GM18505 (cell line): Measurements from ENCODE around the gene ADAP1.
A peak's percentile ranks its signal among the peaks of the same experiment; 100 is the strongest.

Experiments used
- ATAC-seq: cut with Tn5 transposase; IDR thresholded peaks from one replicate; pipeline ENCODE4 v1.9.1; 2021; ENCODE audit not compliant: unreplicated experiment
- POLR2A ChIP-seq: IDR thresholded peaks from 4 replicates; pipeline ENCODE4 v1.6.1; 2011; ENCODE audit warnings: borderline replicate concordance; ENCODE audit not compliant: insufficient read depth, insufficient read length; ENCODE audit errors: extremely low read depth

The ADAP1 gene

GRCh38 chr7:936386-937054, 18.0 kb downstream of the ADAP1 start:
- peak; percentile 74 for ATAC-seq
- TF ChIP-seq POLR2A: no peak

DNA sequence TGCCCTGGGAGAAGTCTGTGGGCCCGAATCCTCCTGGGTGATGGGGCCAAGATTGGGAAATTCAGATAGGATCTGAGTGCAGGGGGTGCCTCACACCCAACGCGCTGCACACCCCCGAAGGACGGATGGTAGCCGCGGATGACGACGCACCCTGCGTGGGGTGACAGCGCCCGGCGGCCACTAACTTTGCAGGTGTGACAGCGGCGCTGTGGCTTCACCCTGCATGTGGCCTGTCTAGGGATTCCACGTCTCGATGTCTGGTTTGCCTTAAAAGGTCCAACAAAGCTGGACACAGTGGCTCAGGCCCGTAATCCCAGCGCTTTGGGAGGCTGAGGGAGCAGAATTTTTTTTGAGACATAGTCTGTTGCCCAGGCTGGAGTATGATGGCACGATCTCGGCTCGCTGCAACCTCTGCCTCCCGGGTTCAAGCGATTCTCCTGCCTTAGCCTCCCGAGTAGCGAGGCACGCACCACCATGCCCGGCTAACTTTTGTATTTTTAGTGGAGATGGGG, 18.6 kb downstream of the ADAP1 start:
- no peak for ATAC-seq
- no peak for TF ChIP-seq POLR2A

DNA sequence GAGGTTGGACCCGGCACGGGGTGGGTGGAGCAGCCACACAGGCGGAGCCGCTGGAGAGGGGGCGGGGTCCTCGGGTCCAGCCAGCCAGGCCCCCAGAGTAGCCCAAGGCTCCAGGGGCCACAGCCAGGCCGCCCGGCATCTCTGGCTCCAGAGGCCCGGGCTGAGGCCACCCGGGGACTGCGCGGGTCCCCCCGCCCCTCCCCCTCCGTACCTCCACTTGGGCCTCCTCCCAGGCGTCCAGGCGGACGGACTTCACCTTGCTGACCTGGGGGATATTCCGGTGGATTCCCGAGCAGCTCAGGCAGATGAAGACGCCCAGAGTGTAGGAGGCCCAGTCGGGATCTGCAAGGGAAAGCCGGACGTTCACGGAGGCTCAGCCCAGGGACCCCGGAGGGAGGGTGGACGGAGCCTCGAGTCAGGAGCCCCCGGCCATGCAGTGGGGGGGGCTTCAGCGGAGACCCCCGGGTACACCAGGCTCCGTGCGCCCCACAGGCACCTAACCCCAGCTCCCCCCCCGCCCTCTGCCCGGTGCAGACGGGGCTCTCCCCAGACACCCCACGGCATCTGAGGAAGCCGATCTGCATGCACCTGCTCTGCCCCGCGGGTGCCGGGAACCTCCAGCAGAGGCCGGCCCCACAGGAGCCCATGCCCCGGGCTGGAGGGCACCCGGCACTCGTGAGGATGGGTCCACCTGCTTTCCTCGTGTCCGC, 19.2 kb downstream of the ADAP1 start:
- no peak for TF ChIP-seq POLR2A
- ATAC-seq: no peak

- no peak for TF ChIP-seq POLR2A
- ATAC-seq: no peak
Measured at GRCh38 chr7:934469-935163, 19.9 kb downstream of the ADAP1 start.

DNA sequence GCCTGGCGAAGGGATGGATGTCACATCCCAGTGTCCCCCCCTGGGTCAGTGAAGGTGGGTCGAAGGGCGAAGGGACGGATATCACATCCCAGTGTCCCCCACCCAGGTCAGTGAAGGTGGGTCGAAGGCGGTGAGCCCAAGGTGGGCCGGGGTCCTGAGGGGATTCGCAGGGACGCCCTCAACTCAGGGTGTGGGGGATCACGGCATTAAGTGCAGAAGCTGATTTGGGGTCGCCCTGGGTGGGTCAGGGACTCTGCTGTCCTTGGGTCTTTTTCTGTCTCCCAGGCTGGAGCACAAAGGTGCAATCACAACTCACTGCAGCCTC, 21.9 kb downstream of the ADAP1 start:
- ATAC-seq: no peak
- no peak for TF ChIP-seq POLR2A

DNA sequence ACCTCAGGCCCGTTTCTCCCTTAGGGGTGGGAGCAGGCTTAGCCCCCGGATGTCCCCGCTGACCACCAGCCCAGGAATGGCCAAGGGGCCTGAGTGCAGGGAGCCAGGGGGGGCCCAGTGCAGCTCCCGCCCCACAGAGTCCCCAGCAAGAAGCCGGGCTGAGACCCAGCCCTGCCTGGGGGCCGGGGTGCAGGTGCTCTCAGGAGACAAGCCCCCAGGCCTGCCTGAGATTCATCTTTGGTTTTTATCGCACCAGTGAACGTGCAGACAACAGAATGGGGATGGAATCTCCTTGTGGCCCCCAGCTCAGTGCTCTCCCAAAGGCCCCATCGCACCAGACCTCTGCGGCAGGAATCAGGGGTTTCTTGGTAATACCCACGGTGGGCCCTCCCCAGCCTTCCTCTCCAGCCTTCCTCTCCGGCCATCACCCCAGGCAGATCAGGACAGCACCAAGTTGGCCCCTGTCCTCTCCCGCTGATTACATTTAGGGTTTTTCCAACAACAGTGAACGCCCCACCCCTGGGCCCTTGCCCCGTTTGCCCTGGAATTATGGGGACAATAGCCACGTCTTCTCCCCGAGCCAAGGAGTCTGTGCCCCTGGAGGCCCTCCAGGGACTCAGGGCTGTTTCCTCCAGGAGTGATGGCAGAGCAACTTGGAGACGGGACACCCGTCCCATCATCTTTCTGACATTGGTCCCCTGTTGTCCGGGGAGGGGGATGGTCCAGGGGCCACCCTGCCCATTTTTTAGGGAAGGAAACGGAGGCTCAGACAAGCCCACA, 22.4 kb downstream of the ADAP1 start:
- TF ChIP-seq POLR2A: no peak
- ATAC-seq: no peak

DNA sequence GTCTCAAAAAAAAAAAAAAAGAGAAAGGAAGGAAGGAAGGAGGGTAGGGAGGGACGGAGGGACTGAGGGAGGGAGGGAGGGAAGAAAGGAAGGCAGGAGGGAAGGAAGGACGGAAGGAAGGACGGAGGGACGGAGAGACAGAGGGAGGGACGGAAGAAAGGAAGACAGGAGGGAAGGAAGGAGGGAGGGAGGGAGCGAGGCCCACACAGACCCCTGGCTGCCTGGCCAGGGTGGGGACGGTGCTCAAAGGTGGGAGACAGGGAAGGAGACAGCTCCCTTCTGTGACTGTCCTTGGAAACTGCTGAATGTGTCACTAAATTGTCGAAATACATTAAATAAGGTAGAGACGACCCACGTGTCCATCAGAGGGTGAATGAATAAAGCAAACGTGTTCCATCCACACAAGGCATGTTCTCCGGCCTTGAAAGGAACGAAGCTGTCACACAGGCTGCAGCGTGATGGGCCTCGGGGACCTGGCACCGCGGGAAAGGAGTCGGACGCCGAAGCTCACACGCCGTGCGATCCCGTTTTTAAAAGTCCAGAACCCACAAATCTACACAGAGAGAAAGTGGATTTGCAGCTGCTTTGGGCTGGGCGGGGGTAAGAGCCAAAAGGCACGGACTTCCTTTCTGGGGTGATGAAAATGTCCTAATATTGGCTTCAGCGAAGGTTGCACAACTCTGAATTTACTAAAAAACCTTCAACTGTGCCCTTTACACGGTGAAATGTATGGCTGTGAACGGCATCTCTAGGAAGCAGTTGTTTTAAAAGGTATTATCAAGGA, 23.3 kb downstream of the ADAP1 start:
- TF ChIP-seq POLR2A: no peak
- no peak for ATAC-seq

- no peak for TF ChIP-seq POLR2A
- ATAC-seq: no peak
Measured at GRCh38 chr7:929311-929711, 25.2 kb downstream of the ADAP1 start.

- no peak for TF ChIP-seq POLR2A
- no peak for ATAC-seq
Measured at GRCh38 chr7:927031-927671, 27.3 kb downstream of the ADAP1 start.

GRCh38 chr7:926061-927030, 28.1 kb downstream of the ADAP1 start:
- ATAC-seq: no peak
- no peak for TF ChIP-seq POLR2A

DNA sequence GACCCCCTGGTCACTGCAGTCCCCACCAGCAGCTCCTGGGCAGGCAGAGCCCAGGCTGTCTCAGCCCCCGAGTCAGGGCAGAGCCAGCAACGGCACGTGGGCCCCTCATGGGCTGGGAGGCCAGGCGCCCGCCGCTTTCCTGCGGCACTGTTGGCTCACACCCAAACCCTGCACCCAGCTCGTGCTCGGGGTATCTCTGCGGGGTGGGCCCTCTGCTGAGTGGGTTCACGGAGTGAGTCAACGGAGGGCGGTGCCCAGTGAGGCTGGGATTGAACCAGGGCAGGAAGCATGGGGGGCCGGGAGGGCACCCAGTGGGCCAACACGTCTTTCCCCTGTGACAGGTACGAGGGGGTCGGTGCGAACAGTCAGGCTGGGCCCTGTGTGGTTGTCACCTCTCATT, 28.9 kb downstream of the ADAP1 start:
- no peak for ATAC-seq
- peak; percentile 23 for TF ChIP-seq POLR2A
